Keratinocyte (primary cell): ENCODE data around the gene FSIP1. TPM values are rescaled to one million over a fixed set of nuclear protein-coding genes. Genes with fewer than 3 reads are reported as not detected.

Experiments
- DNase-seq: peaks from one replicate; pipeline ENCODE4 v3.0.0-alpha.2; 2011; ENCODE audit warnings: low read depth, missing footprints, low spot score
- FAIRE-seq: peaks from 2 replicates; lab custom pipeline; 2011; peaks lifted over from hg19 to GRCh38; lab: Jason Lieb, UNC
- H2AFZ ChIP-seq: 2 replicates; pipeline ENCODE4 v1.6.0; 2012; ENCODE audit warnings: low read length, control low read depth, inconsistent platforms; ENCODE audit not compliant: control insufficient read depth
- H3K27ac ChIP-seq: 2 replicates; pipeline ENCODE4 v1.5.1; 2011; ENCODE audit warnings: low read length; ENCODE audit not compliant: control insufficient read depth, insufficient read depth
- H3K27me3 ChIP-seq: 3 replicates; pipeline ENCODE4 v1.6.0; 2011; ENCODE audit warnings: low read length; ENCODE audit not compliant: control insufficient read depth, insufficient read depth; ENCODE audit errors: extremely low read depth
- H3K36me3 ChIP-seq, 2 experiments: 2 replicates in 1 of 2; 3 replicates in 1 of 2; pipeline ENCODE4 v1.5.1; 2011; ENCODE audit warnings: low read length in 2 of 2, mild to moderate bottlenecking in 1 of 2; ENCODE audit not compliant: control insufficient read depth in 2 of 2, insufficient read depth in 2 of 2; ENCODE audit errors: extremely low read depth in 1 of 2
- H3K4me1 ChIP-seq: 3 replicates; pipeline ENCODE4 v1.5.1; 2011; ENCODE audit warnings: low read length; ENCODE audit not compliant: control insufficient read depth, insufficient read depth; ENCODE audit errors: extremely low read depth
- H3K4me2 ChIP-seq: 3 replicates; pipeline ENCODE4 v1.6.0; 2011; ENCODE audit warnings: low read depth, low read length; ENCODE audit not compliant: control insufficient read depth, insufficient read depth; ENCODE audit errors: extremely low read depth
- H3K4me3 ChIP-seq, 3 experiments: fragments of 200-600 bp in 1 of 3; sonication (generic) in 1 of 3; 2 replicates in 2 of 3; 3 replicates in 1 of 3; pipeline ENCODE4 v1.5.1; 2011 to 2016; ENCODE audit warnings: low read length in 3 of 3, mild to moderate bottlenecking in 3 of 3, control low read depth in 2 of 3, inconsistent platforms in 1 of 3, low read depth in 1 of 3, mixed read lengths in 1 of 3, mixed run types in 1 of 3, moderate library complexity in 1 of 3; ENCODE audit not compliant: control insufficient read depth in 2 of 3, insufficient read depth in 2 of 3; ENCODE audit errors: extremely low read depth in 1 of 3
- H3K79me2 ChIP-seq: 2 replicates; pipeline ENCODE4 v1.6.0; 2012; ENCODE audit warnings: low read length; ENCODE audit not compliant: control insufficient read depth, insufficient read depth
- H3K9ac ChIP-seq: 3 replicates; pipeline ENCODE4 v1.6.0; 2011; ENCODE audit warnings: low read length; ENCODE audit not compliant: control insufficient read depth, insufficient read depth; ENCODE audit errors: extremely low read depth
- H3K9me1 ChIP-seq: 3 replicates; pipeline ENCODE4 v1.6.0; 2011; ENCODE audit warnings: low read length; ENCODE audit not compliant: control insufficient read depth, insufficient read depth; ENCODE audit errors: extremely low read depth
- H3K9me3 ChIP-seq: 2 replicates; pipeline ENCODE4 v1.5.1; 2012; ENCODE audit warnings: low read depth, low read length; ENCODE audit not compliant: control insufficient read depth
- H4K20me1 ChIP-seq: 3 replicates; pipeline ENCODE4 v1.6.0; 2011; ENCODE audit warnings: low read length; ENCODE audit not compliant: control insufficient read depth, insufficient read depth; ENCODE audit errors: extremely low read depth
- EZH2 ChIP-seq: IDR thresholded peaks from one replicate; pipeline ENCODE4 v1.6.1; 2012; ENCODE audit warnings: inconsistent platforms, mild to moderate bottlenecking, low read length, moderate library complexity
- dilution Hi-C: fragments of 300-500 bp; cut with MboI; formaldehyde crosslinking; loops from one replicate; pipeline ENCODE4 v1.7.0; 2020; ENCODE audit warnings: low sequenced_read_pairs; ENCODE audit not compliant: extremely low pct_ligation_motif_present
- polyA plus RNA-seq, 5 experiments: library from polyadenylated mRNA; depleted of rRNA in 3 of 5; stranded (reverse) in 3 of 5; stranded (forward) in 1 of 5; unstranded in 1 of 5; fragments of >200 nt; gene quantifications; 1 replicate in 1 of 5; 2 replicates in 3 of 5; 3 replicates in 1 of 5; pipeline versions ENCODE4 v1.2.1 to v1.2.3, GENCODE V29; 2011 to 2012; ENCODE audit warnings: missing spikeins in 2 of 5, low read depth in 1 of 5, low replicate concordance in 1 of 5
- TF ChIP-seq, protein P1 (sequence below), 3 experiments: IDR thresholded peaks in 1 of 3; conservative IDR thresholded peaks in 1 of 3; optimal IDR thresholded peaks in 1 of 3; 2 replicates in 2 of 3; 3 replicates in 1 of 3; pipeline versions ENCODE3 to v1.5.1; 2011; ENCODE audit warnings: low read length in 3 of 3, mild to moderate bottlenecking in 3 of 3, moderate library complexity in 2 of 3, control low read depth in 1 of 3, inconsistent platforms in 1 of 3; ENCODE audit not compliant: insufficient read depth in 2 of 3; ENCODE audit errors: extremely low read depth in 1 of 3

Gene FSIP1
- polyA plus RNA-seq, 1 donor (not counting 4 experiments of a cell fraction or from before 2014, with no cell fraction given), result 1.5 TPM

- Histone ChIP-seq H2AFZ (no peak overlapping the region), H3K4me3 (no peak overlapping the region), H3K9me1 (no peaks in the 10 kb centered on the region), H3K27ac (no peak overlapping the region), H3K79me2 (no peaks in the 10 kb centered on the region), H3K4me1 (no peaks in the 10 kb centered on the region), H3K9me3 (no peaks in the 10 kb centered on the region), H3K36me3 (no peaks in the 10 kb centered on the region), H4K20me1 (no peaks in the 10 kb centered on the region), H3K27me3 (no peaks in the 10 kb centered on the region), H3K4me2 (no peak overlapping the region), H3K9ac (no peak overlapping the region)
- dilution Hi-C loops, result no loop called here
- DNase-seq (no peak), FAIRE-seq (no peak)
- TF ChIP-seq, protein P1, sequence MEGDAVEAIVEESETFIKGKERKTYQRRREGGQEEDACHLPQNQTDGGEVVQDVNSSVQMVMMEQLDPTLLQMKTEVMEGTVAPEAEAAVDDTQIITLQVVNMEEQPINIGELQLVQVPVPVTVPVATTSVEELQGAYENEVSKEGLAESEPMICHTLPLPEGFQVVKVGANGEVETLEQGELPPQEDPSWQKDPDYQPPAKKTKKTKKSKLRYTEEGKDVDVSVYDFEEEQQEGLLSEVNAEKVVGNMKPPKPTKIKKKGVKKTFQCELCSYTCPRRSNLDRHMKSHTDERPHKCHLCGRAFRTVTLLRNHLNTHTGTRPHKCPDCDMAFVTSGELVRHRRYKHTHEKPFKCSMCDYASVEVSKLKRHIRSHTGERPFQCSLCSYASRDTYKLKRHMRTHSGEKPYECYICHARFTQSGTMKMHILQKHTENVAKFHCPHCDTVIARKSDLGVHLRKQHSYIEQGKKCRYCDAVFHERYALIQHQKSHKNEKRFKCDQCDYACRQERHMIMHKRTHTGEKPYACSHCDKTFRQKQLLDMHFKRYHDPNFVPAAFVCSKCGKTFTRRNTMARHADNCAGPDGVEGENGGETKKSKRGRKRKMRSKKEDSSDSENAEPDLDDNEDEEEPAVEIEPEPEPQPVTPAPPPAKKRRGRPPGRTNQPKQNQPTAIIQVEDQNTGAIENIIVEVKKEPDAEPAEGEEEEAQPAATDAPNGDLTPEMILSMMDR (optimal IDR thresholded peaks at IDR 0.05 in 1 of 3, IDR thresholded peaks at IDR 0.05 in 1 of 3, conservative IDR thresholded peaks at IDR 0.05 in 1 of 3; ENCODE audit: extremely low read depth in 1 of 3, insufficient read depth in 2 of 3, low read length in 3 of 3), result no peak
- no peak for TF ChIP-seq EZH2
Measured at GRCh38 chr15:39777496-39777895, 5.1 kb downstream of the FSIP1 start.

DNA sequence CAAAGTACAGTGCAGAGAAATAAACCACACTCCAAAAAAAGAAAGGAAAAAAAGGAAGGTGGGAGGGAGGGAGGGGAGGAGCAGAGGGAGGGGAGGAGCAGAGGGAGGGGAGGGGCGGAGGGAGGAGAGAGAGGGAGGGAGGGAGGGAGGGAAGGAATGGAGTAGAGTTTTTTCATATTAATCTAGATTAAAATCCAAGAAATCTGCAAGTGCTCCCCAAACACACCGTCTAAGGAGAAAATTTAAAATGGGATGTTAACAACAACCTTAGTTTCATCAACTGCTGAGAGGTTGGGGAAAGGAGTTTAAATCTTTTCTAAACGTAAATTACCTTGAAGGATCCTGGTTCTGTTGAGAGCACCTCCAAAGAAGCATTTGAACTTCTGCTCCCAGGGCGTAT lies 6.6 kb downstream of the FSIP1 start:
- H3K9ac ChIP-seq, result no peak overlapping the region
- H3K4me2 ChIP-seq, result no peak overlapping the region
- FAIRE-seq (no peak), DNase-seq (no peak)
- no peaks in the 10 kb centered on the region for H3K27me3 ChIP-seq
- no peak overlapping the region for H2AFZ ChIP-seq
- no peaks in the 10 kb centered on the region for H3K9me1 ChIP-seq
- H3K79me2 ChIP-seq, result no peaks in the 10 kb centered on the region
- H4K20me1 ChIP-seq, result no peaks in the 10 kb centered on the region
- dilution Hi-C loops, result no loop called here
- H3K4me1 ChIP-seq, result no peaks in the 10 kb centered on the region
- TF ChIP-seq, protein P1 (optimal IDR thresholded peaks at IDR 0.05 in 1 of 3, IDR thresholded peaks at IDR 0.05 in 1 of 3, conservative IDR thresholded peaks at IDR 0.05 in 1 of 3; ENCODE audit: extremely low read depth in 1 of 3, insufficient read depth in 2 of 3, low read length in 3 of 3), result no peak
- no peak for TF ChIP-seq EZH2
- no peaks in the 10 kb centered on the region for H3K9me3 ChIP-seq
- H3K36me3 ChIP-seq, result no peaks in the 10 kb centered on the region
- no peak overlapping the region for H3K27ac ChIP-seq
- no peak overlapping the region for H3K4me3 ChIP-seq
